Activated naive CD4-positive, alpha-beta T cell (primary cell): ENCODE measurements around the gene PSD.

Source experiments
- DNase-seq, 4 experiments: peaks; one replicate each; lab custom pipeline; 2025; lab: John Stamatoyannopoulos, UW

PSD gene

GRCh38 chr10:102389894-102390293 is 28.7 kb downstream of the PSD start:
- DNase-seq = no peak

DNA sequence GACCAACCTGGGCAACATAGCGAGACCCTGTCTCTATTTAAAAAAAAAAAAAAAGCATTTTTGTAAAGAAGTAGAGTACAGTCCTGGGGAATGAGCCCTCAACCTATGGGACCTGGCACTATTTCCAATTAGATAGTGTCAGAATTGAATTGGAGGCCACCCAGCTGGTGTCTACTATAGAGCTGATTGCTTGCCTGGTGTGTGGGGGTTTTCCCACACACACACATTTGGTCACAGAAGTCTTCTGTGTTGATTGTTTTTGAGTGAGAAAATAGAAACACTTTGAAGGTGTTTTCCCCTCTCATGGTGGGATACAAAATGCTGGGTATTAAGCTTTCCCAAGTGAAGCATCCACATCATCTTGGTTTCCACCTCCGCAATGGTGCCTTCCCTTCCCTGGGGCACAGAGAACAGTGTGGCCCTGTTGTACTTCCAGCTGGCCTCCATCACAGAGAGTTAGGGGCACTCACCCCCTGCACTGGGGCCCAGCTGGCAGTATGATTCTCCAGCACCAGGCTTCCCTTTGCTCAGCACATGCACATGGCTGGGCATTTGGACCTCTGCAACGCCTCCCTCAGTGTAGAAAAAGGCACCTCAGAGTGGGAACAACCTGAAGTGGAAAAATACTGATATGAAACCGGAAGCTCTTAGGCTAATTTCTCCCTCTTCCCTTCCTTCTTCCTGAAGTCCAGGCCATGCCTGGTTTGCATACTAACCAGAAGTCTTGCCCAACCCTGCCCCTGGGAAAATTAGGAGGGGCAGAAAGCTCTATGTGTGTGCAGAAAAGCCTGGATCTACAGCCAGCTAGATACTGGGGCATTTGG is 33.8 kb downstream of the PSD start:
- DNase-seq = no peak

DNA sequence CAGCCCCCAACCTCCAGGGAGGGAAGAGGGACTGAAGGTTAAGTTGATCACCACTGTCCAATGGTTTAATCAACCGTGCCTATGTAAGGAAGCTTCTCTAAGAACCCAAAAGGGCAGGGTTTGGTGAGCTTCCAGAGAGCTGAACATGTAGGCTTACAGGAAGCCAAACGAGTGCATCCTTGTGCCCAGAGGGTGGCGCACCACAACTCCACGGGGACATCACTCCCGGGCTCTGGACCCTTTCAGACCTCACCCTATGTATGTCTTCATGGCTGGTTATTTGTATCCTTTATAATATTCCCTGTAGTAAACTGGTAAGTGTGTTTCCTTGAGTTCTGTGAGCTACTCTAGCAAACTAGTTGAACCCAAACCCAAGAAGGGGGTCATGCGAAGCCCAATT is 34.5 kb downstream of the PSD start:
- no peak for DNase-seq

DNA sequence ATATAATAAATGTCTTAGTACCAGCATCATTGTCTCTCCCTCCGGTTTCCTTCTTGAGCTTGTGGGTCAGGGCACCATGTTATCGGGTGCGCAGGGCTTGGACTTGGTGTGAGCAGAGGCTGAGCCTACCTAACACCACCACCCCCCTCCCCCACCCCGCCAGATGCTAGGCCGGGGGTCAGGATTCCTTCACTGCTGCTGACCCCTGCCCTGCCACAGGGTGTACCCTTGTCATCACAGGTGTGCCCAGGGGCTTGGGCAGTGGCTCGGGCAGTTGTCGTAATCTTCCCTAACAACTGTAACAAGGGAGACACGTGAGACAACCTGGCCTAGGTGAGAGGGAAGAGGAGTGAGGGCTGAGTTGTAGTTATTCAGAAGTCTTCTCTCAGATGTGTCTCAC is 35.7 kb downstream of the PSD start:
- no peak for DNase-seq

DNA sequence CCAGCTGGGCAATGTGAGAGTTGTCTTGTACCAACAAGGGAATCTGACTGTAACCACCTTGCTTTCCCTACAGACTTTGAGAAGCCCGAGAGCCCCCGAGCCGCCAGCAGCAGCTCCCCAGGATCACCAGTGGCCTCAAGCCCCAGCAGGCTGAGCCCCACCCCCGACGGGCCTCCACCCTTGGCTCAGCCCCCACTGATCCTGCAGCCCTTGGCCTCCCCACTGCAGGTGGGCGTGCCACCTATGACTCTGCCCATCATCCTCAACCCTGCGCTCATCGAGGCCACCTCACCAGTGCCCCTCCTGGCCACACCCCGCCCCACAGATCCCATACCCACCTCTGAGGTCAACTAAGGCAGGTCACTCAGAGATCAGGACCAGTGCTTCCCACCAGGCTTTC is 36.6 kb downstream of the PSD start:
- no peak for DNase-seq

GRCh38 chr10:102379383-102379782 is 39.2 kb downstream of the PSD start:
- no peak for DNase-seq

- DNase-seq = no peak
Observed at GRCh38 chr10:102376901-102377300, 41.7 kb downstream of the PSD start.

DNA sequence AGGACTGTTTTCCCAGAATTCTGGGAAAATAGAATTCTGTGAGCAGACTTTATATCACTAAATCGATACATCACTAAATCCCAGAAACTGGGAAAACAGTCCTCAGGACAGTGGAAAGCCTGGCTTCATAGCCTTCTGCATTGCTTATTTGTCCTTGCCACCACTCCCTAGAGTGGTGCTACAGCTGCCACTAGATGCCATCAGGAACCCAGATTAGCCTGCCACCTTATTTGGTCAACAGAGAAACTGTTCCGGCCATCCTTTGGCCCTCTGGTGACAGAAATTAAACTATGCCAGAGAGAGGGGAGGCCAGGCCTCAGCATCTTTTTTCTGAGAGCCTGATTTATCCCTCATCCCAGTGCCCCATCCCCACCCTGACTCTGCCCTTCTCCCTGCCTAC is 42.7 kb downstream of the PSD start:
- no peak for DNase-seq

DNA sequence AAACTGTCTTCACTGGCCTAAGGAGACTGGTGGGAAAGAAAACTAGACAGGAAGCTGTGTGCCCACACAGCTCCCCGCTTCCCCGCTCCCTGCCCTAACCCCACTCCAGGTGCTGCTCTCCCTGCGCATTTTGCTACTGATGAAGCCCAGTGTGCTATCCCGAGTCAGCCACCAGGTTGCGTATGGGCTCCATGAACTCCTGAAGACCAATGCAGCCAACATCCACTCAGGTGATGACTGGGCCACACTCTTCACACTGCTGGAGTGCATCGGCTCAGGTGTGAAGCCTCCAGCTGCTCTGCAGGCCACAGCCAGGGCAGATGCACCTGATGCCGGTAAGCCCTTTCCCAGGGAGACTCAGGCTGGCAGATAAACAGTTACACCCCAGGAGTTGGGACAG is 43.3 kb downstream of the PSD start:
- DNase-seq = no peak

DNA sequence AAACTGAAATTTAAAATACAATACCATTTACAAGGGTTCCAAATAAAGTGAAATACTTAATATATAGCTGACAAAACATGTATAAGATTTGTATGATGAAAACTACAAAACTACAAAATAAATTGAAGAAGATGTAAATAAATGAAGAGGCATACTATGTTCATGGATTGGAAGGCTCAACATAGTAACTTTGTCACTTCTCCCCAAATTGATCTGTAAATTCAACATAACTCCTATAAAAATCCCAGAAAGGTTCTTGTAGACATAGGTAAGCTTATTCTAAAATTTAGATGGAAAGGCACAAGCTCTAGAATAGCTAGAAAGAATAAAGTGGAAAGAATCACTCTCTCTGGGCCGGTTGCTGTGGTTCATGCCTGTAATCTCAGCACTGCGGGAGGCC is 47.3 kb downstream of the PSD start:
- no peak for DNase-seq

DNA sequence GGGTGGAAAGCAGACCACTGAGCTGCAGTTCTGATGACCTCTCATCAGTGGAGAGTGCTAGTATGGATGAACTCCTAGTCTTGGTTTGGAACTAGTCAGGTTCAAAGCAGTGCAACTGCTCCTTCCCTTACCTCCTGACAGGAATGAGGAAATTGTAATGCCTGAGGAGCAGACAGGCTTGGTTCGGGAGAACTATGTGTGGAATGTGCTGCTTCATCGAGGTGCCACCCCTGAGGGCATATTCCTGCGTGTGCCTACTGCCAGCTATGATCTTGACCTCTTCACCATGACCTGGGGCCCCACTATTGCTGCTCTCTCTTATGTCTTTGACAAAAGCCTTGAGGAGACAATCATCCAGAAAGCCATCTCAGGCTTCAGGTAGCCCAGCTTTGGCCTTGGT is 50.5 kb downstream of the PSD start:
- no peak for DNase-seq

GRCh38 chr10:102367441-102367840 is 51.1 kb downstream of the PSD start:
- DNase-seq = no peak

- DNase-seq = no peak
Observed at GRCh38 chr10:102358712-102359382, 59.7 kb downstream of the PSD start.

DNA sequence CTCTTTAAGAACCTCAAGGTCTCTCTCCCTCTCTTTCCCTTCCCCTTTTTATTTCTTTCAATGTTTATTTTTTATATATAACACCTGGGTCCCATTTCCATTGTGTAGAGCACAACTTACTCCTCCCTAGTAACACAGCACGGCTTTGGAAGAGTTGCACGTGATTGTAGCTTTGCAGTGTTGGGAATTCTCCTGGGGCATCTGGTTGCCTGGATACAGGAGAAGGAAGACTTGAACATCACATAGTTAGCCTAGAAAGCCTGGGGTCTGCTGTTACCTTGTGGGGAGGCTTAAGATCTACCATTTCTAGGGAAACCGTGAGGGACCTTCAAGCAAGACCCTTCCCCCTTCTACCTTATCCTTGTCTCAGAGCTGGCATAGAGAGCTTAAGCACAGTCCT is 64.1 kb downstream of the PSD start:
- no peak for DNase-seq
